GM12878 (cell line): Measurements from ENCODE around the gene CAMKMT. TPM values are rescaled to one million over a fixed set of nuclear protein-coding genes. Genes with fewer than 3 reads are reported as not detected.

Source experiments
- BCL3 ChIP-seq: IDR thresholded peaks from 2 replicates; pipeline ENCODE4 v1.6.1; 2011; ENCODE audit warnings: borderline replicate concordance, low read depth, mild to moderate bottlenecking, moderate library complexity, low read length; ENCODE audit not compliant: insufficient read depth, poor library complexity, severe bottlenecking
- CBFB ChIP-seq: IDR thresholded peaks from 2 replicates; pipeline ENCODE4 v1.6.1; 2016; ENCODE audit warnings: antibody characterized with exemption, low read depth
- CHD1 ChIP-seq: IDR thresholded peaks from 2 replicates; pipeline ENCODE4 v1.6.1; 2012; ENCODE audit warnings: low read depth, low read length, improper control_type of control experiment
- GATAD2B ChIP-seq: fragments of 450-650 bp; conservative IDR thresholded peaks from 2 replicates; pipeline ENCODE4 v1.6.1; 2017; ENCODE audit warnings: low read depth, mild to moderate bottlenecking, moderate library complexity
- IRF5 ChIP-seq: fragments of 450-650 bp; IDR thresholded peaks from 2 replicates; pipeline ENCODE4 v1.6.1; 2017; ENCODE audit warnings: borderline replicate concordance
- MTA2 ChIP-seq: fragments of 450-650 bp; IDR thresholded peaks from 2 replicates; pipeline ENCODE4 v1.6.1; 2016; ENCODE audit warnings: low read depth, mild to moderate bottlenecking, moderate library complexity
- PRDM15 ChIP-seq: fragments of 450-650 bp; formaldehyde crosslinking; IDR thresholded peaks from 2 replicates; pipeline ENCODE4 v1.4.0; 2020; ENCODE audit warnings: mild to moderate bottlenecking, moderate library complexity
- RBBP5 ChIP-seq: fragments of 200-600 bp; sonication (generic); conservative IDR thresholded peaks from 2 replicates; pipeline ENCODE4 v1.6.1; 2016
- RELB ChIP-seq: fragments of 450-650 bp; IDR thresholded peaks from 2 replicates; pipeline ENCODE4 v1.6.1; 2017; ENCODE audit warnings: low read depth, mild to moderate bottlenecking, moderate library complexity
- SMAD5 ChIP-seq: IDR thresholded peaks from 2 replicates; pipeline ENCODE4 v1.6.1; 2016; ENCODE audit warnings: antibody characterized with exemption, low read depth
- STAT3 ChIP-seq: IDR thresholded peaks from 2 replicates; pipeline ENCODE4 v1.6.1; 2011; ENCODE audit warnings: low read depth, low read length, improper control_type of control experiment
- TAF1 ChIP-seq: IDR thresholded peaks from 2 replicates; pipeline ENCODE4 v1.6.1; 2011; ENCODE audit warnings: mild to moderate bottlenecking, low read depth, low read length, borderline replicate concordance
- ZNF592 ChIP-seq: fragments of 450-650 bp; IDR thresholded peaks from 2 replicates; pipeline ENCODE4 v1.6.1; 2017; ENCODE audit warnings: mild to moderate bottlenecking, moderate library complexity
- ZZZ3 ChIP-seq: IDR thresholded peaks from 2 replicates; pipeline ENCODE4 v1.6.1; 2011; ENCODE audit warnings: low read depth; ENCODE audit not compliant: control insufficient read depth, insufficient read length
- polyA plus RNA-seq, 11 experiments: library from polyadenylated mRNA; depleted of rRNA in 4 of 11; unstranded in 6 of 11; stranded (reverse) in 5 of 11; fragments of >200 nt; fragmentation: Nextera tagmentation in 4 of 11; fragmentation: Illumina TruSeq in 1 of 11; extraction: Ambion mirVana in 4 of 11; extraction: Trizol in 1 of 11; gene quantifications; 1 replicate in 1 of 11; 2 replicates in 10 of 11; pipeline versions ENCODE4 v1.2.1 to v1.2.3, GENCODE V29; 2011 to 2016; ENCODE audit warnings: inconsistent platforms in 2 of 11, missing spikeins in 2 of 11, low read depth in 1 of 11
- total RNA-seq, 4 experiments: library from RNA; depleted of rRNA in 3 of 4; stranded (reverse); fragments of >200 nt in 3 of 4; fragmentation: Illumina TruSeq in 1 of 4; extraction: Trizol in 1 of 4; gene quantifications; 2 replicates each; pipeline versions ENCODE4 v1.2.1 to v1.2.3, GENCODE V29; 2013 to 2021

CAMKMT gene
- total and polyA plus RNA-seq, 10 of the 15 experiments (the other 5 are each of a cell fraction or from before 2014, with no cell fraction given) = 2.7 to 16.0 (median 11.8) TPM

GRCh38 chr2:44596537-44597320 lies 235.0 kb downstream of the CAMKMT start (continued):
- TF ChIP-seq PRDM15 (no peak), IRF5 (no peak), SMAD5 (no peak), MTA2 (peak; percentile 79; the same call in 1 of the 2 replicates), STAT3 (no peak), RBBP5 (no peak), CBFB (no peak), BCL3 (no peak), ZNF592 (no peak), ZZZ3 (no peak), TAF1 (no peak), GATAD2B (no peak), RELB (peak; percentile 53; the same call in 1 of the 2 replicates), CHD1 (no peak)
- TF ChIP-seq, all 136 proteins: peak for 25
